Measurements from ENCODE around the gene SLC22A7.

SLC22A7 gene

GRCh38 chr6:43308990-43309477, 11.0 kb downstream of the SLC22A7 start:
- TF ChIP-seq CTCF (IDR thresholded peaks at IDR 0.05; ENCODE audit: insufficient read depth, low read depth, low read length, missing control alignments), result no peak
- no peak for DNase-seq (ENCODE audit: low read depth)
- H3K4me3 ChIP-seq (ENCODE audit: low read depth, low read length), result peak overlapping the region; percentile 57

GRCh38 chr6:43310134-43310533, 12.1 kb downstream of the SLC22A7 start:
- no peak for TF ChIP-seq CTCF (IDR thresholded peaks at IDR 0.05; ENCODE audit: insufficient read depth, low read depth, low read length, missing control alignments)
- H3K4me3 ChIP-seq (ENCODE audit: low read depth, low read length), result no peak overlapping the region
- DNase-seq (ENCODE audit: low read depth), result no peak

GRCh38 chr6:43310624-43311023, 12.6 kb downstream of the SLC22A7 start:
- no peak for TF ChIP-seq CTCF (IDR thresholded peaks at IDR 0.05; ENCODE audit: insufficient read depth, low read depth, low read length, missing control alignments)
- no peak overlapping the region for H3K4me3 ChIP-seq (ENCODE audit: low read depth, low read length)
- no peak for DNase-seq (ENCODE audit: low read depth)

DNA sequence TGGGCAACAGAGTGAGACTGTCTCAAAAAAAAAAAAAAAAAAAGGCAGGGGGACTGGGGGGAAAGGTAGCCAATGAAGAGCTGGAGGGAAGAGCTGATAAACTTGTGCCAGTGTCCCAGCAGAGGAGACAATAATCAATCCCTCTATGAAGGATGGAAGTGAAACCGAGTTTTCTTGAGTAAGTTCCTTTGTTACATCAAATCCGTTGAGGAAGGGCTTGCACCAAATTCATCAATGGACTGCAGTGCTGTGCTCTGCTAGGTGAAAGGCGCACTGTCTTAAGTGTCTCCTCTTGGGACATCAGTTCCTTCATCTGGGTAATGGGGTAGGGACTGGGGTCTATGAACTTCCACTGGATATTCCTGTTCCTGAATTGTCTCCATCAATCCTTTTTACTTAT, 13.6 kb downstream of the SLC22A7 start:
- DNase-seq (ENCODE audit: low read depth), result no peak
- no peak for TF ChIP-seq CTCF (IDR thresholded peaks at IDR 0.05; ENCODE audit: insufficient read depth, low read depth, low read length, missing control alignments)
- no peak overlapping the region for H3K4me3 ChIP-seq (ENCODE audit: low read depth, low read length)

DNA sequence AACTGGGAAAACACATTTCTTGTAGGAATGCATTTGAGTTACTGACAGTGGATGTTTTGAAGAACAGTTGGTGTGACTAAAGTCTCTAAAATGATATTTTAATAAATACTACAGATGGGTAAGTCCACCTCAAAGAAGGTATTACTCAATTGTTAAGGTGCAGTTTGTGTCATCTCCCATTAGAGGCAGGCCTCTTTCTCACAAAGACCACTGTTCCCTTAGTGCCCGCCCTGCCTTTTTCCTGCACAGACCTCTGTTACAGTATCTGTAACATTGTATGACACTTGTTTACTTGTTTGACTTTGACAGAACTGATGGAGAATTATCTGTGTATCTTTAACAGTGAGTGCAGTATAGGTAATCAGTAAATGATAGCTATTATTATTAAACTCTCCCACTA, 15.8 kb downstream of the SLC22A7 start:
- no peak overlapping the region for H3K4me3 ChIP-seq (ENCODE audit: low read depth, low read length)
- DNase-seq (ENCODE audit: low read depth), result no peak
- no peak for TF ChIP-seq CTCF (IDR thresholded peaks at IDR 0.05; ENCODE audit: insufficient read depth, low read depth, low read length, missing control alignments)

DNA sequence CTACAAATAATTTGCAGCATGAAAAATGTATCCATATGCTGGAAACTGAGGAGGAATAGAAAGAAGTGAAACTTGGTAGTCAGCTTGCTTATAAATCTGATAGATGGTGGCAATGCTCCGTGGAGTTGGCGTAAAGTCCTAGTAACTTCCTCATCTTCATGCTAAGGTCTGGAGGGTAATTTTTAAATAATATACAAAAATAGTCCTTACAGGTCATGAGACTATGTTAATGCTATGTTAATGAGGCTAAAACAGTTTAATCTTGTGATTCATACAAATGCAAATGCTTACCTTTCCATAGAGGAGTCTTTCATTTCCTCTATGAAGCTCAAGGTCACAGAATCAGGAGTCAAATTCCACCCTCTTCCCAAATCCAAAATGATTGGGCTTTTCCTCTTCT, 20.0 kb downstream of the SLC22A7 start:
- DNase-seq (ENCODE audit: low read depth), result no peak
- no peak for TF ChIP-seq CTCF (IDR thresholded peaks at IDR 0.05; ENCODE audit: insufficient read depth, low read depth, low read length, missing control alignments)
- no peak overlapping the region for H3K4me3 ChIP-seq (ENCODE audit: low read depth, low read length)

GRCh38 chr6:43325876-43326275, 27.8 kb downstream of the SLC22A7 start:
- DNase-seq (ENCODE audit: low read depth), result no peak
- no peak for TF ChIP-seq CTCF (IDR thresholded peaks at IDR 0.05; ENCODE audit: insufficient read depth, low read depth, low read length, missing control alignments)
- H3K4me3 ChIP-seq (ENCODE audit: low read depth, low read length), result no peak overlapping the region
